Fibroblast of the aortic adventitia (primary cell): ENCODE results near the gene SMOC2. TPM values are rescaled to one million over a fixed set of nuclear protein-coding genes. Genes with fewer than 3 reads are reported as not detected.
A peak's percentile ranks its signal among the peaks of the same experiment; 100 is the strongest.

Source experiments
- DNase-seq: peaks from one replicate; pipeline ENCODE4 v3.0.0-alpha.2; 2010; ENCODE audit warnings: low read depth
- H3K4me3 ChIP-seq: 2 replicates; pipeline ENCODE4 v1.5.1; 2011; ENCODE audit warnings: low read depth, mild to moderate bottlenecking, control low read depth, low read length, moderate library complexity
- total RNA-seq: library from RNA; depleted of rRNA; stranded (reverse); fragments of >200 nt; gene quantifications from 2 replicates; pipeline ENCODE4 v1.2.3, GENCODE V29; 2012; ENCODE audit warnings: low replicate concordance
- TF ChIP-seq, protein P1 (sequence below): IDR thresholded peaks from 2 replicates; pipeline ENCODE4 v1.5.1; 2011; ENCODE audit warnings: mild to moderate bottlenecking, low read length, control low read depth, inconsistent platforms; ENCODE audit not compliant: insufficient read depth

Gene SMOC2
- total RNA-seq, 1 donor = 0.09 TPM

DNA sequence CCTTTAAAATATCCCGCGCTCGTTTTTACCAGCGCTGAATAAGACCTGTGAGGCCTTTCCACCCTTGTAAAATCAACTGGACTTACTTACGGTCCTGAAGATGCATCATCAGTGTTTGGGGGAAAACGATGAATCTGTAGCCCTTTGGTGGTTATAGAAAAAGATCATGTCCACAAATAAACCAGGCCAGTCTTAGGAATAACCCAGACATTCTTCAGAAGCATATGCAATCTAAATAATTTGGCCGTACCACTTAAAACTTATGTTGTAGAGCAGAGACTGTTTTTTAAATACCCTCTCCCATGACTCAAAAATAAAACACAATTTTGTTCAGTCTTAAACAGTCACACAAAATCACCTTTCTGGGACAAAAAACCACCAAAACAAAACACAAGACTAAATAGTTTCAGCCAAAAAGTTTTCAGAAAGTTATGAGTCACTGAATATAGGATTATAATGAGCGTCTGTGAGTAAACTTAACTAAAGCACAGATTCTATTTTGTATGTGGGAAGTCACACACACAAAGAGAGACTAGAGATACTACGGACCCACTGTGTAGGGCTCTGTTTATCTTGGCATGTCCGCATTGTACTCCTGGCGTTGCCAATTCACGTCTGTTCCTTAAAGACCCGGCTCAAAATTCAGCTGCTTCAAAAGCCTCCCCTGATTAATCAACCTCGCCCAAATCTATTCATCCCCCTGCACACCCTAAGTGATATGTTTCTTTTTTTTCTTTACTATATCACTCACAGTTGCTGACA is 26.5 kb upstream of the SMOC2 start:
- H3K4me3 ChIP-seq = no peak overlapping the region
- peak; percentile 16 for DNase-seq
- TF ChIP-seq, protein P1, sequence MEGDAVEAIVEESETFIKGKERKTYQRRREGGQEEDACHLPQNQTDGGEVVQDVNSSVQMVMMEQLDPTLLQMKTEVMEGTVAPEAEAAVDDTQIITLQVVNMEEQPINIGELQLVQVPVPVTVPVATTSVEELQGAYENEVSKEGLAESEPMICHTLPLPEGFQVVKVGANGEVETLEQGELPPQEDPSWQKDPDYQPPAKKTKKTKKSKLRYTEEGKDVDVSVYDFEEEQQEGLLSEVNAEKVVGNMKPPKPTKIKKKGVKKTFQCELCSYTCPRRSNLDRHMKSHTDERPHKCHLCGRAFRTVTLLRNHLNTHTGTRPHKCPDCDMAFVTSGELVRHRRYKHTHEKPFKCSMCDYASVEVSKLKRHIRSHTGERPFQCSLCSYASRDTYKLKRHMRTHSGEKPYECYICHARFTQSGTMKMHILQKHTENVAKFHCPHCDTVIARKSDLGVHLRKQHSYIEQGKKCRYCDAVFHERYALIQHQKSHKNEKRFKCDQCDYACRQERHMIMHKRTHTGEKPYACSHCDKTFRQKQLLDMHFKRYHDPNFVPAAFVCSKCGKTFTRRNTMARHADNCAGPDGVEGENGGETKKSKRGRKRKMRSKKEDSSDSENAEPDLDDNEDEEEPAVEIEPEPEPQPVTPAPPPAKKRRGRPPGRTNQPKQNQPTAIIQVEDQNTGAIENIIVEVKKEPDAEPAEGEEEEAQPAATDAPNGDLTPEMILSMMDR = no peak

DNA sequence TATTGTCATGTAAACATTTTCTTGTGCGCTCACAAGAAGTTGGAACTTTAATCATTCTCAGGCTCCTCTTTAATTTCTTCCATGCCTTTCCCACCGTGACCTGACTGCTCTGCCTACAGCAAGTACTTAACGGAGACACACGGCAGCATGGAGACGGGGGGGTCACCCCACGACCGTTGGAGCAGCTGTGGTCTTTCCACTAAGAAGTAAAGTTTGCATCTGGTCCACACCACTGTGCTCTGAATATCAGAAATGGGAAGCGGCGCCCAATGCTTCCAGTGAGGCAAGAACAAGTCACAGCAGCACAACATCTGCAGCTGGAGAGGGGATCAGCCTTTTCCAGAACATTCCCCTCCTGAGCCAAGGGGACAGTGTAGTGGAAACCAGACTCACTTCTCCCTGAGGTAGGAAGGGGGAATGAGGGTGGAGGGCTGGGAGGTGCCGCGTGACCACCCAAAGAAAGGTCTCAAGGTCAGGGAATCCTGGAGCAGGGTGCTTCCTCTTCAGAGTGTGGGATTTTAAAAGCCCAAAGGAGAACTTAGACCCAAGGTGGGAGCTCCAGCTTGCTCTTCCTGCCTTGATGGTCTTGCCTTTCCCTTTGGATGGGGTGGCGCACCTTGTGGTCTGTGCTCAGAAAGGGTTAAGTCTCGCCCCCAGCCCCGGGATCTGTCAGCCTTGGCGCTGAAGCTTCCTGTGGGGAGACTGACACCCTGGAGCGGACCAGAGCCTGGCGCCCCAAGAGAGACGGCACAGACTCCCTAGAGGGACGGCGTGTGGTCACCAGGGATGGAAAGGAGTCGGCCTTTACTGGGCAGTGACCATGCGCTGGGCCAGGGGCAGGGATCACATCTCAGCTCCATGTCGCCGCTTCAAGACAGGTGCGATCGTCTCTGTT is 25.6 kb upstream of the SMOC2 start:
- DNase-seq = no peak
- TF ChIP-seq, protein P1 = no peak
- no peak overlapping the region for H3K4me3 ChIP-seq

DNA sequence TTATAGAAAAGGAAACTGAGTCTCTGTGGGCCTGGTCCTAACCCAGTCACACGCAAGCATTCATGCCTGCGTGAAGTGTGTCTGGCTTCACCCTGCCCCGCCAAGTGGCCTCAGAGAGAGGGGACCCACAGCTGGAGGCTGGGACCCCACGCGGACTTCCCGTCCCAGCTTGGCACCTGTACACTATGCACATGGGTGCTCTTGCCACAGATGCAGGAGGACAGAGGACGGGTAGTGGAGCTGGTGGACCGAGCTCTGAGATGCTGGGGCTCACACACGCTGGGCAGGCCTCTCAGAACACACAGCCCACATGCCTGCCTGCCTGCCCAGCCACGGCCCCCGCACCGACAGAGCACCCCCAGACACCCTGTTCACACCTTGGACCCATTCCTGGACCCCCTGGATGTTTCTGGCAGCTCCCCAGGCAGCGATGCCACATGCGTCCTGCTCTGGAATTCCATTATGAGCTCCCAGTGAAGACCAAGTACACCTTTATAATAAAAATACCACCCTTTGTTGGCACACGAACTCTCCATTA is 24.9 kb upstream of the SMOC2 start:
- H3K4me3 ChIP-seq = no peak overlapping the region
- no peak for DNase-seq
- TF ChIP-seq, protein P1 = no peak

DNA sequence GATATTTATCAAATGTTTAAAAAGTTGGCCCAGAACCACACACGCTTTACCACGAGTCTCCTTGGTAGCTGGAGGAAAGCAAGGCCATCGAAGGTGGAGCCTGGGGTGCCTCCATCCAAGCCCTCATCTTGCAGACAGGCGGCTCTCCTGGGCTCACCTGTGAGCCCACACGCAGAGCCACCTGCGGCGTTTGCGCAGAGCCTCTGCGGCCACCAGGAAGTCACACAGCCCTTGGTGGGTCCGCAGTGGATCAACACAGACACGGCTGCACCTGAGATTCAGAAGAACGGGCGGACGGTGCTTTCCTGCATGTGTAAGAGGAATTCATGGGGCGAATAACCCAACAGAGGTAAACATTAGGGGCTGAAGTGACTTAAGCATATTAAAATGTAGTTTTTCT is 24.5 kb upstream of the SMOC2 start:
- TF ChIP-seq, protein P1 = no peak
- H3K4me3 ChIP-seq = no peak overlapping the region
- DNase-seq = no peak

DNA sequence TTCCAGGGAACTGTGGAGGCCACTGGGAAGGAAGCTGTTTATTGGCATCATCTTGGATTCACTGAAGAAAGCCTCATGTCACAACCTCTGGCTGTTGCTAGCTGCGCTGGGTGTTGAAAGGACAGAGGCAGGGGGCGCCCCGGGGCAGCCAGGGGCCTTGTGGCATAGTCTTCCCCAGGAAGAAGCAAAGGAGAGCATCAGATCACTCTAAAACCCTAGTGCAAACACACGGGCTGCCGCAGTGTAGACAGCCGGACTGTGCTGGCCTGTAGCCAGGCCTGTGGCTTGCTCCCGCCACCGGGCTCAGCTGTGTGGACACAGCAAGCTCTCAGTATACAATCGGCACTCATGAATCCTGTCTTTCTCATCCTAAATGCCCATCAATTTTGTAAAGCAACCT is 23.8 kb upstream of the SMOC2 start:
- TF ChIP-seq, protein P1 = no peak
- H3K4me3 ChIP-seq = no peak overlapping the region
- DNase-seq = no peak

DNA sequence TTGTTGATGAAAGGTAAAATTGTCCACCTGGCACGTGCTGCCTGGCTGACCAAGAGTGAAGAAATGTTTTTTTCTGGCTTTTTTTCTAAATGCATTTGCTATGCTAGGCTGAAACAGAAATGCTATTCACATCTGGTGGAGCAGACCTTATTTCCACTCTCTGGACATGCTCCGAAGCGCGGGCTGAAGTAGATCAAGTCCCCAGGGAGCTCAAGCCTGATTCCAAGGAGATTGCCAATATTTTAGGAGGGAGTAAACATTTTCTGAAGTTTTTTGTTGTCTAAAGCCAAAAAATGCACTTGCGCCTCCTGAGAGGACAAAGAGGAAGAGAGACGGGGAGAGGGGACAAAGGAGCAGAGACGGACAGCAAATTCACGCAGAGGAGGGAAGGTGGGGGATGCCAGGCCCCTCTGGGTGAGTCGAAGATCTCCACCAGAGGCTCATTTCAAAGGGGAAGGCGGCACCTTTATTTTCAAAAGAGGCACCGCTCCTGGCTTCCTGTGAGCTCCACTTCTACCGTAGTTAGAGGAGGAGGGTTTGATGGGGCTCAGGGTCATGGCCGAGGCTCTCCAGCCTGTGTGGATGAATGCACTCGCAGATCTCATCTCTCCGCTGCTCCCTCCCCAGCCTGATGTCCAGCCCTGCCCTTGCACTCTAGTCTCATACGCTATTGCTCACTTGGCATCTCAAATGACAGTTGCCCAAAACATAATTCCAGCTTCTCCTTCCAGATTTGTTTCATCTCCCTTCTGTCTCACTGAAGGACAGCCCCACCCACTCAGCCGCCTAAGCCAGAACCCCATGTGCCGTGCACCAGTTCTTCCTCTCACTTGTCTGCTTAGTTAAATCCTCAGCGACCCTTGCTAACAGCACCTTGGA is 23.1 kb upstream of the SMOC2 start:
- no peak for DNase-seq
- TF ChIP-seq, protein P1 = no peak
- H3K4me3 ChIP-seq = no peak overlapping the region
